ENCODE results near the gene QARS1.

Gene QARS1

GRCh38 chr3:49134471-49135265 is 30.1 kb upstream of the QARS1 start:
- Histone ChIP-seq H3K36me3 (ENCODE audit: insufficient read depth, insufficient read length, low read length) (peaks cover 26% of the 10 kb centered on the region), H3K9me3 (ENCODE audit: insufficient read depth, low read length) (no peaks in the 10 kb centered on the region), H3K4me3 (ENCODE audit: insufficient read length, low read depth) (no peak overlapping the region), H3K9ac (ENCODE audit: insufficient read length, low read depth) (no peak overlapping the region), H3K4me1 (ENCODE audit: insufficient read depth, insufficient read length) (peaks cover 19% of the 10 kb centered on the region), H3K27me3 (ENCODE audit: insufficient read depth, insufficient read length) (peaks cover 3% of the 10 kb centered on the region)
- no peak for DNase-seq (ENCODE audit: low read depth, low spot score)
- no peak for TF ChIP-seq SUZ12 (IDR thresholded peaks at IDR 0.05; ENCODE audit: extremely low read depth, insufficient read depth, insufficient read length)
- TF ChIP-seq YY1 (IDR thresholded peaks at IDR 0.05; ENCODE audit: insufficient read depth, insufficient read length), result no peak
- no peak for TF ChIP-seq ZNF274 (IDR thresholded peaks at IDR 0.05; ENCODE audit: low read depth, low read length)

GRCh38 chr3:49133226-49133951 is 28.8 kb upstream of the QARS1 start:
- H3K9ac ChIP-seq (ENCODE audit: insufficient read length, low read depth), result peak overlapping the region; percentile 84
- DNase-seq (ENCODE audit: low read depth, low spot score), result peak; percentile 79
- no peaks in the 10 kb centered on the region for H3K9me3 ChIP-seq (ENCODE audit: insufficient read depth, low read length)
- H3K4me3 ChIP-seq (ENCODE audit: insufficient read length, low read depth), result peak overlapping the region; percentile 75
- H3K36me3 ChIP-seq (ENCODE audit: insufficient read depth, insufficient read length, low read length), result peaks cover 38% of the 10 kb centered on the region
- peaks cover 19% of the 10 kb centered on the region for H3K4me1 ChIP-seq (ENCODE audit: insufficient read depth, insufficient read length)
- TF ChIP-seq SUZ12 (IDR thresholded peaks at IDR 0.05; ENCODE audit: extremely low read depth, insufficient read depth, insufficient read length), result no peak
- H3K27me3 ChIP-seq (ENCODE audit: insufficient read depth, insufficient read length), result peaks cover 3% of the 10 kb centered on the region

GRCh38 chr3:49132437-49133225 is 28.1 kb upstream of the QARS1 start, which contains the start of gene LAMB2:
Gene LAMB2 (minus strand): TSS chr3:49133050. CDS start chr3:49132867, 183 bp downstream.
- Histone ChIP-seq H3K4me3 (ENCODE audit: insufficient read length, low read depth) (peak within 1 kb of the TSS; percentile 75), H3K27me3 (ENCODE audit: insufficient read depth, insufficient read length) (no peaks in the 10 kb centered on the region), H3K4me1 (ENCODE audit: insufficient read depth, insufficient read length) (peaks cover 19% of the 10 kb centered on the region), H3K9me3 (ENCODE audit: insufficient read depth, low read length) (no peaks in the 10 kb centered on the region), H3K9ac (ENCODE audit: insufficient read length, low read depth) (peak within 1 kb of the TSS; percentile 84), H3K36me3 (ENCODE audit: insufficient read depth, insufficient read length, low read length) (peaks cover 44% of the 10 kb centered on the region)
- DNase-seq (ENCODE audit: low read depth, low spot score), result peak; percentile 80
- TF ChIP-seq YY1 (IDR thresholded peaks at IDR 0.05; ENCODE audit: insufficient read depth, insufficient read length) (no peak), ZNF274 (IDR thresholded peaks at IDR 0.05; ENCODE audit: low read depth, low read length) (no peak), SUZ12 (IDR thresholded peaks at IDR 0.05; ENCODE audit: extremely low read depth, insufficient read depth, insufficient read length) (no peak)

DNA sequence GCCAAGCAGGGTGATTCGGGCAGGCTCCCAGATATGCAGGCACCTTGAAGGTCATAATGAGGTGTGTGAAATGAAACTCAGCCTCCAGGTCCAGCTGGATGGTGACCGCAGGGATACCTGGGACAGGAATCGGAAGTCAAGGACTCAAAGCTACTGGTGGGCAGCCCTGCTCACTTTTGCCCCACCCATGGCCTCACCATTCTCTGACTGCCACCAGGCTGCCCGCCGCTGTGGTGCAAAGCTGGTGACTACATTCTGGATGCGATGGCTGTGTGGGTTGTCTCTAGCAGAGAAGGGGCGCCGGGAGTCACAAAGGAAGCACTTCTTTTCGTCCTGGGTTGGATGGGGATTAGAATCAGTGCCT is 27.5 kb upstream of the QARS1 start:
- Histone ChIP-seq H3K27me3 (ENCODE audit: insufficient read depth, insufficient read length) (no peaks in the 10 kb centered on the region), H3K36me3 (ENCODE audit: insufficient read depth, insufficient read length, low read length) (peaks cover 46% of the 10 kb centered on the region), H3K4me3 (ENCODE audit: insufficient read length, low read depth) (peak overlapping the region; percentile 75), H3K9me3 (ENCODE audit: insufficient read depth, low read length) (no peaks in the 10 kb centered on the region), H3K9ac (ENCODE audit: insufficient read length, low read depth) (peak overlapping the region; percentile 84), H3K4me1 (ENCODE audit: insufficient read depth, insufficient read length) (peaks cover 19% of the 10 kb centered on the region)
- TF ChIP-seq SUZ12 (IDR thresholded peaks at IDR 0.05; ENCODE audit: extremely low read depth, insufficient read depth, insufficient read length), result no peak
- TF ChIP-seq ZNF274 (IDR thresholded peaks at IDR 0.05; ENCODE audit: low read depth, low read length), result no peak
- no peak for TF ChIP-seq YY1 (IDR thresholded peaks at IDR 0.05; ENCODE audit: insufficient read depth, insufficient read length)
- DNase-seq (ENCODE audit: low read depth, low spot score), result no peak

DNA sequence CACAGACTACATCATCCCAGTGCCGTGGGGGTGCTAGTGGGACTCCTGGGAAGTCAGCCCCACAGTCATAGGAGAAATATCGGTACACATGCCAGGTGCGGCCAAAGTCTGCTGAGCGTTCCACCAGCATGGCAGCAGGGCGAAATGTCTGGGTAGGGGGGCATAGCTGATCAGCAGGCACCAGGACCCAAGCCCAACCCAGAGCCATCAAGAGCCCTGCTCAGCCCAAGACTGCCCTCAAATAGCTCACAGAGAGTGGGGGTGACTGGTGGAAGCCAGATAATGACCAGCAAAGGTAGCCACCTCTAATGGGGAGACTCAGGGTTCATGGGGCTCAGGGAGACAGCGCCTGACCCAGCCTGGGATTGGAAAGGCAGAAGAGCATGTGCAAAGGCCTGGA is 27.0 kb upstream of the QARS1 start:
- TF ChIP-seq YY1 (IDR thresholded peaks at IDR 0.05; ENCODE audit: insufficient read depth, insufficient read length) (no peak), SUZ12 (IDR thresholded peaks at IDR 0.05; ENCODE audit: extremely low read depth, insufficient read depth, insufficient read length) (no peak), ZNF274 (IDR thresholded peaks at IDR 0.05; ENCODE audit: low read depth, low read length) (no peak)
- Histone ChIP-seq H3K27me3 (ENCODE audit: insufficient read depth, insufficient read length) (no peaks in the 10 kb centered on the region), H3K4me1 (ENCODE audit: insufficient read depth, insufficient read length) (peaks cover 19% of the 10 kb centered on the region), H3K4me3 (ENCODE audit: insufficient read length, low read depth) (no peak overlapping the region), H3K9ac (ENCODE audit: insufficient read length, low read depth) (peak overlapping the region; percentile 84), H3K36me3 (ENCODE audit: insufficient read depth, insufficient read length, low read length) (peaks cover 51% of the 10 kb centered on the region), H3K9me3 (ENCODE audit: insufficient read depth, low read length) (no peaks in the 10 kb centered on the region)
- no peak for DNase-seq (ENCODE audit: low read depth, low spot score)

GRCh38 chr3:49131040-49131439 is 26.5 kb upstream of the QARS1 start:
- no peaks in the 10 kb centered on the region for H3K27me3 ChIP-seq (ENCODE audit: insufficient read depth, insufficient read length)
- no peak for DNase-seq (ENCODE audit: low read depth, low spot score)
- peak overlapping the region; percentile 84 for H3K9ac ChIP-seq (ENCODE audit: insufficient read length, low read depth)

More at GRCh38 chr3:49131040-49131439, 26.5 kb upstream of the QARS1 start:
- Histone ChIP-seq H3K4me3 (ENCODE audit: insufficient read length, low read depth) (no peak overlapping the region), H3K4me1 (ENCODE audit: insufficient read depth, insufficient read length) (peaks cover 19% of the 10 kb centered on the region), H3K36me3 (ENCODE audit: insufficient read depth, insufficient read length, low read length) (peaks cover 56% of the 10 kb centered on the region), H3K9me3 (ENCODE audit: insufficient read depth, low read length) (no peaks in the 10 kb centered on the region)
- TF ChIP-seq YY1 (IDR thresholded peaks at IDR 0.05; ENCODE audit: insufficient read depth, insufficient read length), result no peak
- no peak for TF ChIP-seq ZNF274 (IDR thresholded peaks at IDR 0.05; ENCODE audit: low read depth, low read length)
- TF ChIP-seq SUZ12 (IDR thresholded peaks at IDR 0.05; ENCODE audit: extremely low read depth, insufficient read depth, insufficient read length), result no peak
